HG03469 (cell line): ENCODE results near the gene ADSS2.
"Not testable (repeated sequence)": the region's sequence is repeated elsewhere in the genome, so short reads cannot be mapped to it uniquely, and the experiment has no call there.

Experiments
- ATAC-seq: cut with Tn5 transposase; IDR thresholded peaks from one replicate; pipeline ENCODE4 v1.9.1; 2021; ENCODE audit warnings: mild to moderate bottlenecking, moderate library complexity, moderate number of reproducible peaks; ENCODE audit not compliant: unreplicated experiment

Gene ADSS2

GRCh38 chr1:244451539-244451950 lies at the start of gene ADSS2:
ADSS2 (minus strand) TSS chr1:244451909; CDS start chr1:244451817, 92 bp downstream.
- ATAC-seq = no peak

- not testable (repeated sequence) for ATAC-seq
Measured at GRCh38 chr1:244500515-244500914, 48.8 kb upstream of the ADSS2 start.

- ATAC-seq = not testable (repeated sequence)
Measured at GRCh38 chr1:244499484-244499883, 47.8 kb upstream of the ADSS2 start.

- ATAC-seq = no peak
Measured at GRCh38 chr1:244497805-244498204, 46.1 kb upstream of the ADSS2 start.

GRCh38 chr1:244496186-244496585 lies 44.5 kb upstream of the ADSS2 start:
- no peak for ATAC-seq

GRCh38 chr1:244494653-244495052 lies 42.9 kb upstream of the ADSS2 start:
- no peak for ATAC-seq

- ATAC-seq = not testable (repeated sequence)
Measured at GRCh38 chr1:244484971-244485370, 33.3 kb upstream of the ADSS2 start.

GRCh38 chr1:244473059-244473605 lies 21.4 kb upstream of the ADSS2 start:
- no peak for ATAC-seq

- no peak for ATAC-seq
Measured at GRCh38 chr1:244466724-244467123, 15.0 kb upstream of the ADSS2 start.

GRCh38 chr1:244461245-244462071 lies 9.7 kb upstream of the ADSS2 start, which contains the start of gene CATSPERE:
CATSPERE (plus strand) TSS chr1:244461273; CDS start chr1:244461430, 157 bp downstream.
- ATAC-seq = peak; percentile 96

GRCh38 chr1:244460197-244460596 lies 8.5 kb upstream of the ADSS2 start:
- ATAC-seq = no peak

GRCh38 chr1:244458781-244459180 lies 7.1 kb upstream of the ADSS2 start:
- ATAC-seq = no peak

GRCh38 chr1:244456586-244456985 lies 4.9 kb upstream of the ADSS2 start:
- no peak for ATAC-seq

GRCh38 chr1:244454412-244454811 lies 2.7 kb upstream of the ADSS2 start:
- no peak for ATAC-seq

GRCh38 chr1:244451951-244452795 lies 464 bp upstream of the ADSS2 start:
- peak; percentile 86 for ATAC-seq

GRCh38 chr1:244450597-244451538 lies 841 bp downstream of the ADSS2 start:
- ATAC-seq = no peak

GRCh38 chr1:244449936-244450508 lies 1.7 kb downstream of the ADSS2 start:
- ATAC-seq = no peak

- ATAC-seq = no peak
Measured at GRCh38 chr1:244448279-244449036, 3.3 kb downstream of the ADSS2 start.

- ATAC-seq = no peak
Measured at GRCh38 chr1:244447552-244447951, 4.2 kb downstream of the ADSS2 start.
